ENCODE results near the gene ABCB9.

DNA sequence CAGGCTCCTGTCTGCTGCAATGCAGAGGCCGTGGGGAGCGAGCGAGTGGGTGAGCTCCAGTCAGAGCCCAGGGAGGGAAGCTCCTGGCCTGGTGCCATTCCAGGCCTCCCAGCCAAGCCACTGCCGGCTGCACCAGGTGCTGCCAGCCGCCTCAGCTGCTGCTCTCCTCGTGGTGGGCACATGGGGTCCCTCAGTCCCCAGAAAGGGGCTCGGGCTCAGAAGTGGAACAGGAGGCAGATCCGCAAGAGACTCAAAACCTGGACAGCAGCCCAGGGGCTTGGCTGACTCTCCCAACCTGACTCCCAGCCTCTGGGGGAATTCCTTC lies 2.4 kb downstream of the ABCB9 start:
- TF ChIP-seq CTCF (IDR thresholded peaks at IDR 0.05) (no peak), ZFX (IDR thresholded peaks at IDR 0.05; ENCODE audit: borderline replicate concordance) (no peak)
